ENCODE results near the gene CYP4F22. TPM values are rescaled to one million over a fixed set of nuclear protein-coding genes. Genes with fewer than 3 reads are reported as not detected.

The CYP4F22 gene
- polyA plus RNA-seq, 3 donors, result 0.08 to 1.1 (median 0.33) TPM

DNA sequence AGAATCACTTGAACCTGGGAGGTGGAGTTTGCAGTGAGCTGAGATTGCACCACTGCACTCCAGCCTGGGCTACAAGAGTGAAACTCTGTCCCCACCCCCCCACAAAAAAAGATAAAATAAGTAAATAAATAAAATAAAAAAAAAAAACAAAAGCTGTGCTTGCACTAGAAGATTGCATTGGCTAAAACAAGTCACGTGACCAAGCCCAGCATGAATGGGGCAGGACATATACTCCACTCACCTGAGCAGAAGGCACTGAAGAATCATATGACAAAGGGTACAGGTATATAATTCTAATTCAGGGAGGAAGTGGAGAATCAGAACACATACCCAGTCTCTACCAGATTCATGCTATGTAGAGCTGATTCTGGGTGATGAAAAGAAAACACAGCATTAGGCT is 36.6 kb downstream of the CYP4F22 start:
- WGBS (ENCODE audit: insufficient coverage), result no CpG with 5 or more reads among the region's 1 CpG
- Histone ChIP-seq H3K27me3 (ENCODE audit: control insufficient read depth in 2 of 2, insufficient read depth in 2 of 2, low read length in 2 of 2) (no peaks in the 10 kb centered on the region), H3K4me1 (ENCODE audit: control insufficient read depth in 1 of 2, insufficient read depth in 2 of 2, low read length in 2 of 2) (no peaks in the 10 kb centered on the region), H3K4me2 (replicated peaks; ENCODE audit: extremely low read depth, low read length, poor library complexity, severe bottlenecking) (no peak overlapping the region), H3K9me3 (replicated peaks in 1 of 2; ENCODE audit: control insufficient read depth in 1 of 2, insufficient read depth in 1 of 2, low read length in 2 of 2) (no peaks in the 10 kb centered on the region), H3K79me2 (ENCODE audit: insufficient read depth, low read length) (no peaks in the 10 kb centered on the region), H3K9ac (ENCODE audit: insufficient read depth, low read length, poor library complexity, severe bottlenecking) (no peak overlapping the region), H3K4me3 (replicated peaks in 1 of 3; ENCODE audit: low read depth in 2 of 3, low read length in 3 of 3) (no peak overlapping the region), H3K27ac (ENCODE audit: low read depth in 1 of 2, low read length in 2 of 2) (no peak overlapping the region), H2AFZ (ENCODE audit: insufficient read depth, low read depth, low read length, poor library complexity, severe bottlenecking) (no peak overlapping the region), H4K20me1 (ENCODE audit: insufficient read depth, low read length) (no peaks in the 10 kb centered on the region), H3K36me3 (replicated peaks in 1 of 2; ENCODE audit: control insufficient read depth in 1 of 2, insufficient read depth in 2 of 2, low read length in 2 of 2) (no peaks in the 10 kb centered on the region)
- H3K27ac Mint-ChIP-seq, result no peak overlapping the region
- no peak overlapping the region for H3K4me3 Mint-ChIP-seq
- H3K36me3 Mint-ChIP-seq, result no peaks in the 10 kb centered on the region
- DNase-seq, result no peak
- no peaks in the 10 kb centered on the region for H3K4me1 Mint-ChIP-seq
- H3K27me3 Mint-ChIP-seq (ENCODE audit: low read depth in 3 of 3), result peaks cover 5 to 10% (median 7%) of the 10 kb centered on the region in 3 donors
- intact Hi-C loops (cut with micrococcal nuclease), result no loop called here
- no peak for TF ChIP-seq CTCF (IDR thresholded peaks at IDR 0.05)
- H3K9me3 Mint-ChIP-seq, result peaks cover 0 to 5% (median 2%) of the 10 kb centered on the region in 7 donors

DNA sequence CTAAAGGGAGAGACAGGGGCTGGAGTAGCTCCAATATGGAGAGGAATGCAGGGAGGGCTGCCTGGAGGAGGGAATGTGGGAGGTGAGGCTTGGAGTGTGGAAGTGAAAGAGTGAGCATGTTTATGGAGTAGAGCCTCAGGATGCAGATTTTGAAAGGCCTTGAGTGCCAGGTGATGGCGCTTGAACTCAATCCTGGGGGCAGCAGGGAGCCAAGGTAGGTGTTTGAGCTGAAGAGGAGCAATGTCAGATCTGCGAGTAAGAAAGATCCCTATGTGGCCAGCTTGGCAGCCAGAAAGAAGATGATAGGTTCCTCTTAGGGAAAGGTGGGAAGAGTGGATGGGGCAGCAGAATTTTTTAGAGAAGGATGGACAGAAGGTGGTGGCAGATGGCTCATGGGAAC is 40.3 kb downstream of the CYP4F22 start:
- intact Hi-C loops (cut with micrococcal nuclease), result no loop called here
- Histone ChIP-seq H3K9me3 (replicated peaks in 1 of 2; ENCODE audit: control insufficient read depth in 1 of 2, insufficient read depth in 1 of 2, low read length in 2 of 2) (no peaks in the 10 kb centered on the region), H3K4me1 (ENCODE audit: control insufficient read depth in 1 of 2, insufficient read depth in 2 of 2, low read length in 2 of 2) (peaks cover 9 to 13% of the 10 kb centered on the region in 2 donors), H3K4me2 (replicated peaks; ENCODE audit: extremely low read depth, low read length, poor library complexity, severe bottlenecking) (no peak overlapping the region), H3K4me3 (replicated peaks in 1 of 3; ENCODE audit: low read depth in 2 of 3, low read length in 3 of 3) (no peak overlapping the region), H3K27me3 (ENCODE audit: control insufficient read depth in 2 of 2, insufficient read depth in 2 of 2, low read length in 2 of 2) (peaks cover 0 to 11% of the 10 kb centered on the region in 2 donors), H3K36me3 (replicated peaks in 1 of 2; ENCODE audit: control insufficient read depth in 1 of 2, insufficient read depth in 2 of 2, low read length in 2 of 2) (no peaks in the 10 kb centered on the region), H3K9ac (ENCODE audit: insufficient read depth, low read length, poor library complexity, severe bottlenecking) (no peak overlapping the region), H2AFZ (ENCODE audit: insufficient read depth, low read depth, low read length, poor library complexity, severe bottlenecking) (no peak overlapping the region), H3K79me2 (ENCODE audit: insufficient read depth, low read length) (no peaks in the 10 kb centered on the region), H4K20me1 (ENCODE audit: insufficient read depth, low read length) (no peaks in the 10 kb centered on the region), H3K27ac (ENCODE audit: low read depth in 1 of 2, low read length in 2 of 2) (no peak overlapping the region)
- no peak for DNase-seq
- Mint-ChIP-seq H3K9me3 (peaks cover 0 to 7% (median 2%) of the 10 kb centered on the region in 7 donors), H3K27ac (no peak overlapping the region), H3K36me3 (peaks cover 0 to 2% of the 10 kb centered on the region in 2 donors), H3K27me3 (ENCODE audit: low read depth in 3 of 3) (peaks cover 20 to 28% (median 21%) of the 10 kb centered on the region in 3 donors), H3K4me1 (peaks cover 9% of the 10 kb centered on the region), H3K4me3 (no peak overlapping the region)
- TF ChIP-seq CTCF (IDR thresholded peaks at IDR 0.05), result no peak
- WGBS (ENCODE audit: insufficient coverage), result 90% methylated on average over 2 of the region's 2 CpGs

All from CD14-positive monocyte (primary cell).